GM21825 (cell line): ENCODE measurements around the gene TIA1.

Source experiments
- ATAC-seq: cut with Tn5 transposase; IDR thresholded peaks from one replicate; pipeline ENCODE4 v1.9.1; 2021; ENCODE audit warnings: mild to moderate bottlenecking, moderate library complexity; ENCODE audit not compliant: unreplicated experiment

Gene TIA1

GRCh38 chr2:70161069-70161534 is 87.3 kb downstream of the TIA1 start:
- peak; percentile 85 for ATAC-seq

- ATAC-seq: no peak
Measured at GRCh38 chr2:70160545-70160944, 87.9 kb downstream of the TIA1 start.
